ENCODE measurements around the gene LEKR1.
A peak's percentile ranks its signal among the peaks of the same experiment; 100 is the strongest.
"Not testable (repeated sequence)": the region's sequence is repeated elsewhere in the genome, so short reads cannot be mapped to it uniquely, and the experiment has no call there.

The LEKR1 gene

GRCh38 chr3:156867920-156868319 lies 41.8 kb downstream of the LEKR1 start:
- Histone ChIP-seq H3K4me2 (ENCODE audit: low read length) (0 out of 2 replicates have a peak overlapping the region, but pooled peaks have one; percentile 23), H3K27me3 (ENCODE audit: low read depth, low read length) (no peaks in the 10 kb centered on the region)

GRCh38 chr3:156873906-156874305 lies 47.8 kb downstream of the LEKR1 start:
- no peaks in the 10 kb centered on the region for H3K79me2 ChIP-seq (ENCODE audit: low read length)
- H3K27ac ChIP-seq (ENCODE audit: low read length) = no peak overlapping the region
- no peaks in the 10 kb centered on the region for H3K4me1 ChIP-seq (ENCODE audit: low read length)
- no peaks in the 10 kb centered on the region for H3K27me3 ChIP-seq (ENCODE audit: low read depth, low read length)
- TF ChIP-seq CTCF (IDR thresholded peaks at IDR 0.05; ENCODE audit: low read depth, low read length) (no peak), EZH2phosphoT487 (IDR thresholded peaks at IDR 0.05; ENCODE audit: low read depth) (no peak)
- H2AFZ ChIP-seq (ENCODE audit: low read depth, low read length) = no peak overlapping the region
- peaks cover 12% of the 10 kb centered on the region for H3K9me3 ChIP-seq (ENCODE audit: insufficient read depth, low read length)
- H4K20me1 ChIP-seq (ENCODE audit: insufficient read depth, low read length) = no peaks in the 10 kb centered on the region
- no peak overlapping the region for H3K9ac ChIP-seq (ENCODE audit: low read length)
- peaks cover 8% of the 10 kb centered on the region for H3K36me3 ChIP-seq (replicated peaks; ENCODE audit: low read depth, low read length)
- no peak overlapping the region for H3K4me3 ChIP-seq (ENCODE audit: low read length)
- H3K4me2 ChIP-seq (ENCODE audit: low read length) = no peak overlapping the region

More at GRCh38 chr3:156867920-156868319, 41.8 kb downstream of the LEKR1 start:
- Histone ChIP-seq H2AFZ (ENCODE audit: low read depth, low read length) (no peak overlapping the region), H3K9ac (ENCODE audit: low read length) (no peak overlapping the region), H3K79me2 (ENCODE audit: low read length) (no peaks in the 10 kb centered on the region), H3K4me3 (ENCODE audit: low read length) (no peak overlapping the region), H3K4me1 (ENCODE audit: low read length) (peaks cover 16% of the 10 kb centered on the region), H3K36me3 (replicated peaks; ENCODE audit: low read depth, low read length) (no peaks in the 10 kb centered on the region), H3K9me3 (ENCODE audit: insufficient read depth, low read length) (no peaks in the 10 kb centered on the region; the same call in 1 of the 2 replicates), H4K20me1 (ENCODE audit: insufficient read depth, low read length) (no peaks in the 10 kb centered on the region), H3K27ac (ENCODE audit: low read length) (no peak overlapping the region)
- no peak for TF ChIP-seq EZH2phosphoT487 (IDR thresholded peaks at IDR 0.05; ENCODE audit: low read depth)
- TF ChIP-seq CTCF (IDR thresholded peaks at IDR 0.05; ENCODE audit: low read depth, low read length) = no peak

- H3K79me2 ChIP-seq (ENCODE audit: low read length); H3K27me3 ChIP-seq (ENCODE audit: low read depth, low read length); H4K20me1 ChIP-seq (ENCODE audit: insufficient read depth, low read length); H2AFZ ChIP-seq (ENCODE audit: low read depth, low read length); H3K4me3 ChIP-seq (ENCODE audit: low read length); H3K36me3 ChIP-seq (replicated peaks; ENCODE audit: low read depth, low read length); H3K9ac ChIP-seq (ENCODE audit: low read length); H3K4me1 ChIP-seq (ENCODE audit: low read length); H3K27ac ChIP-seq (ENCODE audit: low read length); H3K4me2 ChIP-seq (ENCODE audit: low read length): not testable (repeated sequence)
- H3K9me3 ChIP-seq (ENCODE audit: insufficient read depth, low read length) = peaks cover 20% of the 10 kb centered on the region; the same call in 1 of the 2 replicates
These were observed 53.3 kb downstream of the LEKR1 start for GRCh38 chr3:156879491-156879890.

GRCh38 chr3:156885761-156886160 lies 59.6 kb downstream of the LEKR1 start:
- Histone ChIP-seq H3K79me2 (ENCODE audit: low read length) (no peaks in the 10 kb centered on the region), H3K4me2 (ENCODE audit: low read length) (no peak overlapping the region), H3K27me3 (ENCODE audit: low read depth, low read length) (no peaks in the 10 kb centered on the region), H3K9ac (ENCODE audit: low read length) (no peak overlapping the region), H3K36me3 (replicated peaks; ENCODE audit: low read depth, low read length) (peaks cover 3% of the 10 kb centered on the region), H3K27ac (ENCODE audit: low read length) (no peak overlapping the region), H3K4me3 (ENCODE audit: low read length) (no peak overlapping the region), H3K9me3 (ENCODE audit: insufficient read depth, low read length) (0 out of 2 replicates have a peak, but pooled peaks cover 15% of the 10 kb centered on the region), H2AFZ (ENCODE audit: low read depth, low read length) (no peak overlapping the region), H3K4me1 (ENCODE audit: low read length) (no peaks in the 10 kb centered on the region), H4K20me1 (ENCODE audit: insufficient read depth, low read length) (no peaks in the 10 kb centered on the region)
- TF ChIP-seq CTCF (IDR thresholded peaks at IDR 0.05; ENCODE audit: low read depth, low read length) (no peak), EZH2phosphoT487 (IDR thresholded peaks at IDR 0.05; ENCODE audit: low read depth) (no peak)

All from OCI-LY3 (cell line).